H9 (cell line): ENCODE measurements around the gene IRF7. TPM values are rescaled to one million over a fixed set of nuclear protein-coding genes. Genes with fewer than 3 reads are reported as not detected.

Experiments used
- DNase-seq: peaks from one replicate; pipeline ENCODE4 v3.0.0-alpha.2; 2017
- H2AFZ ChIP-seq: one replicate; pipeline ENCODE4 v1.6.1; 2013; ENCODE audit warnings: mild to moderate bottlenecking, low read length, control low read depth, moderate library complexity
- H2AK5ac ChIP-seq: 2 replicates; pipeline ENCODE4 v1.6.1; 2013; ENCODE audit warnings: low read length, control low read depth, mixed read lengths; ENCODE audit not compliant: insufficient read length
- H2BK120ac ChIP-seq: one replicate; pipeline ENCODE4 v1.6.1; 2013; ENCODE audit warnings: low read depth, mild to moderate bottlenecking, low read length, control low read depth, inconsistent platforms; ENCODE audit not compliant: poor library complexity, severe bottlenecking
- H2BK12ac ChIP-seq: 2 replicates; pipeline ENCODE4 v1.6.1; 2013; ENCODE audit warnings: low read length, control low read depth, mixed read lengths, low read depth; ENCODE audit not compliant: insufficient read length
- H2BK15ac ChIP-seq: 2 replicates; pipeline ENCODE4 v1.6.1; 2013; ENCODE audit warnings: low read depth, low read length, control low read depth
- H2BK20ac ChIP-seq: one replicate; pipeline ENCODE4 v1.6.1; 2013; ENCODE audit warnings: low read depth, mild to moderate bottlenecking, low read length, control low read depth, inconsistent platforms; ENCODE audit not compliant: poor library complexity, severe bottlenecking
- H2BK5ac ChIP-seq: 2 replicates; pipeline ENCODE4 v1.6.1; 2013; ENCODE audit warnings: low read length, control low read depth, mixed read lengths; ENCODE audit not compliant: insufficient read length
- H3K14ac ChIP-seq: 2 replicates; pipeline ENCODE4 v1.6.1; 2013; ENCODE audit warnings: low read length, control low read depth; ENCODE audit not compliant: insufficient read depth
- H3K18ac ChIP-seq: 2 replicates; pipeline ENCODE4 v1.6.1; 2013; ENCODE audit warnings: low read depth, mild to moderate bottlenecking, mixed read lengths, low read length, control low read depth; ENCODE audit not compliant: insufficient read length
- H3K23ac ChIP-seq: 2 replicates; pipeline ENCODE4 v1.6.1; 2013; ENCODE audit warnings: low read length, control low read depth, mixed read lengths, low read depth; ENCODE audit not compliant: insufficient read length
- H3K23me2 ChIP-seq: 2 replicates; pipeline ENCODE4 v1.6.1; 2013; ENCODE audit warnings: low read depth, mild to moderate bottlenecking, mixed read lengths, low read length, control low read depth; ENCODE audit not compliant: insufficient read length, poor library complexity, severe bottlenecking
- H3K27ac ChIP-seq: 2 replicates; pipeline ENCODE4 v1.5.1; 2013; ENCODE audit warnings: low read length, control low read depth, mixed read lengths, low read depth; ENCODE audit not compliant: insufficient read length
- H3K27me3 ChIP-seq: 2 replicates; pipeline ENCODE4 v1.6.1; 2013; ENCODE audit warnings: low read length, control low read depth, inconsistent platforms; ENCODE audit not compliant: insufficient read depth
- H3K4ac ChIP-seq: 2 replicates; pipeline ENCODE4 v1.6.1; 2013; ENCODE audit warnings: low read depth, mild to moderate bottlenecking, control low read depth, inconsistent platforms, low read length, moderate library complexity
- H3K4me1 ChIP-seq: 2 replicates; pipeline ENCODE4 v1.6.1; 2013; ENCODE audit warnings: low read length, control low read depth, inconsistent platforms; ENCODE audit not compliant: insufficient read depth
- H3K4me2 ChIP-seq: 2 replicates; pipeline ENCODE4 v1.6.1; 2013; ENCODE audit warnings: low read length, control low read depth, mixed read lengths; ENCODE audit not compliant: insufficient read length, insufficient read depth
- H3K56ac ChIP-seq: 2 replicates; pipeline ENCODE4 v1.6.1; 2013; ENCODE audit warnings: low read depth, mild to moderate bottlenecking, mixed read lengths, low read length, control low read depth; ENCODE audit not compliant: insufficient read length
- H3K79me1 ChIP-seq: 2 replicates; pipeline ENCODE4 v1.6.1; 2013; ENCODE audit warnings: low read depth, mild to moderate bottlenecking, moderate library complexity, low read length, control low read depth, inconsistent platforms; ENCODE audit not compliant: insufficient read depth, poor library complexity, severe bottlenecking
- H3K79me2 ChIP-seq: 2 replicates; pipeline ENCODE4 v1.6.1; 2013; ENCODE audit warnings: low read length, control low read depth, inconsistent platforms; ENCODE audit not compliant: insufficient read depth
- H3K9ac ChIP-seq: 2 replicates; pipeline ENCODE4 v1.6.1; 2013; ENCODE audit warnings: low read length, control low read depth, mixed read lengths; ENCODE audit not compliant: insufficient read length; ENCODE audit errors: extremely low read depth
- H3K9me3 ChIP-seq: one replicate; pipeline ENCODE4 v1.6.1; 2013; ENCODE audit warnings: low read depth, low read length, inconsistent platforms; ENCODE audit not compliant: control insufficient read depth
- H3T11ph ChIP-seq: one replicate; pipeline ENCODE4 v1.6.1; 2013; ENCODE audit warnings: mild to moderate bottlenecking, low read length, control low read depth, inconsistent platforms
- H4K20me1 ChIP-seq: one replicate; pipeline ENCODE4 v1.6.1; 2013; ENCODE audit not compliant: control insufficient read depth, insufficient read length, insufficient read depth
- H4K5ac ChIP-seq: 2 replicates; pipeline ENCODE4 v1.6.1; 2013; ENCODE audit warnings: low read depth, mild to moderate bottlenecking, mixed read lengths, low read length, control low read depth; ENCODE audit not compliant: insufficient read length
- H4K8ac ChIP-seq: replicated peaks from 2 replicates; pipeline ENCODE4 v1.6.1; 2013; ENCODE audit warnings: low read length, control low read depth, mixed read lengths, low read depth; ENCODE audit not compliant: insufficient read length
- H4K91ac ChIP-seq: 2 replicates; pipeline ENCODE4 v1.6.1; 2013; ENCODE audit warnings: low read depth, mild to moderate bottlenecking, moderate library complexity, mixed read lengths, low read length, control low read depth; ENCODE audit not compliant: insufficient read length
- H3K27ac Mint-ChIP-seq, 3 experiments: 2 replicates in 2 of 3; 3 replicates in 1 of 3; pipeline ENCODE4 v1.8.0; 2020 to 2021; ENCODE audit warnings: mixed read lengths in 3 of 3, mild to moderate bottlenecking in 1 of 3, moderate library complexity in 1 of 3
- H3K27me3 Mint-ChIP-seq: 2 replicates; pipeline ENCODE4 v1.8.0; 2021; ENCODE audit warnings: low read depth, mild to moderate bottlenecking, moderate library complexity, mixed read lengths
- H3K36me3 Mint-ChIP-seq, 3 experiments: 2 replicates in 2 of 3; 3 replicates in 1 of 3; pipeline ENCODE4 v1.8.0; 2020 to 2021; ENCODE audit warnings: low read depth in 3 of 3, mixed read lengths in 3 of 3; ENCODE audit not compliant: insufficient read depth in 1 of 3
- H3K4me1 Mint-ChIP-seq, 2 experiments: 2 replicates each; pipeline ENCODE4 v1.8.0; 2020; ENCODE audit warnings: mixed read lengths in 2 of 2
- H3K4me3 Mint-ChIP-seq, 2 experiments: 2 replicates in 1 of 2; 3 replicates in 1 of 2; pipeline ENCODE4 v1.8.0; 2020 to 2021; ENCODE audit warnings: mild to moderate bottlenecking in 2 of 2, mixed read lengths in 2 of 2, moderate library complexity in 1 of 2
- H3K9me3 Mint-ChIP-seq, 2 experiments: 2 replicates in 1 of 2; 3 replicates in 1 of 2; pipeline ENCODE4 v1.8.0; 2020; ENCODE audit warnings: mild to moderate bottlenecking in 2 of 2, mixed read lengths in 2 of 2, moderate library complexity in 1 of 2
- WGBS: extraction: QIAGEN DNeasy Blood & Tissue Kit; methylation state at CpG from one replicate; pipeline ENCODE4 v1.1.7; 2013; ENCODE audit warnings: missing lambda C conversion rate, low lambda C conversion rate, mixed read lengths; ENCODE audit not compliant: insufficient read length; ENCODE audit errors: extremely low coverage; 5-methylcytosine and 5-hydroxymethylcytosine counted together
- total RNA-seq: library from RNA; stranded (reverse); gene quantifications from 2 replicates; pipeline ENCODE4 v1.2.1, GENCODE V29; 2021
- TF ChIP-seq, protein P1 (sequence below): fragments of 200-600 bp; sonication (generic); conservative IDR thresholded peaks from 3 replicates; pipeline ENCODE4 v1.8.0; 2021; ENCODE audit warnings: antibody characterized with exemption, mild to moderate bottlenecking

Gene IRF7
- total RNA-seq, 1 experiment from 2014 or later: 9.8 TPM

GRCh38 chr11:593347-593746 is 22.4 kb downstream of the IRF7 start:
- Histone ChIP-seq H4K8ac (no peak overlapping the region), H3T11ph (no peak overlapping the region), H3K18ac (no peak overlapping the region), H3K9me3 (no peaks in the 10 kb centered on the region), H2BK12ac (no peak overlapping the region), H2AFZ (no peak overlapping the region), H3K4ac (no peak overlapping the region), H2BK20ac (no peak overlapping the region), H2BK120ac (no peak overlapping the region), H2BK15ac (no peak overlapping the region), H3K14ac (no peak overlapping the region), H4K20me1 (no peaks in the 10 kb centered on the region), H4K91ac (no peak overlapping the region), H4K5ac (no peak overlapping the region), H3K56ac (no peak overlapping the region), H3K27ac (no peak overlapping the region), H3K79me2 (no peaks in the 10 kb centered on the region; the same call in 1 of the 2 replicates), H3K79me1 (no peaks in the 10 kb centered on the region), H3K9ac (no peak overlapping the region), H2AK5ac (no peak overlapping the region), H3K4me1 (no peaks in the 10 kb centered on the region), H3K23ac (no peak overlapping the region), H3K4me2 (no peak overlapping the region), H2BK5ac (no peak overlapping the region), H3K27me3 (no peaks in the 10 kb centered on the region), H3K23me2 (no peaks in the 10 kb centered on the region)
- H3K4me1 Mint-ChIP-seq: no peaks in the 10 kb centered on the region
- 0 out of 7 replicates have a peak overlapping the region, but pooled peaks of 1 of the 3 experiments have one; percentile 28 for H3K27ac Mint-ChIP-seq
- peaks cover 58 to 87% (median 86%) of the 10 kb centered on the region in 3 experiments for H3K36me3 Mint-ChIP-seq
- TF ChIP-seq, protein P1, sequence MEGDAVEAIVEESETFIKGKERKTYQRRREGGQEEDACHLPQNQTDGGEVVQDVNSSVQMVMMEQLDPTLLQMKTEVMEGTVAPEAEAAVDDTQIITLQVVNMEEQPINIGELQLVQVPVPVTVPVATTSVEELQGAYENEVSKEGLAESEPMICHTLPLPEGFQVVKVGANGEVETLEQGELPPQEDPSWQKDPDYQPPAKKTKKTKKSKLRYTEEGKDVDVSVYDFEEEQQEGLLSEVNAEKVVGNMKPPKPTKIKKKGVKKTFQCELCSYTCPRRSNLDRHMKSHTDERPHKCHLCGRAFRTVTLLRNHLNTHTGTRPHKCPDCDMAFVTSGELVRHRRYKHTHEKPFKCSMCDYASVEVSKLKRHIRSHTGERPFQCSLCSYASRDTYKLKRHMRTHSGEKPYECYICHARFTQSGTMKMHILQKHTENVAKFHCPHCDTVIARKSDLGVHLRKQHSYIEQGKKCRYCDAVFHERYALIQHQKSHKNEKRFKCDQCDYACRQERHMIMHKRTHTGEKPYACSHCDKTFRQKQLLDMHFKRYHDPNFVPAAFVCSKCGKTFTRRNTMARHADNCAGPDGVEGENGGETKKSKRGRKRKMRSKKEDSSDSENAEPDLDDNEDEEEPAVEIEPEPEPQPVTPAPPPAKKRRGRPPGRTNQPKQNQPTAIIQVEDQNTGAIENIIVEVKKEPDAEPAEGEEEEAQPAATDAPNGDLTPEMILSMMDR: no peak
- H3K27me3 Mint-ChIP-seq: 0 out of 2 replicates have a peak, but pooled peaks cover 2% of the 10 kb centered on the region
- no peaks in the 10 kb centered on the region; a peak in 1 of 5 replicates for H3K9me3 Mint-ChIP-seq
- no peak for DNase-seq
- no CpG with 5 or more reads among the region's 21 CpGs for WGBS
- H3K4me3 Mint-ChIP-seq: no peak overlapping the region; a peak in 1 of 5 replicates
